ENCODE results near the gene DYNC2H1.

GRCh38 chr11:103465555-103466140 lies 356.4 kb downstream of the DYNC2H1 start:
- no peak for TF ChIP-seq CTCF (IDR thresholded peaks at IDR 0.05)
- no peak for TF ChIP-seq POLR2A (IDR thresholded peaks at IDR 0.05)

Data from sigmoid colon (tissue), 3 donors.